ENCODE results near the gene ACADS.

GRCh38 chr12:120708651-120709050 is 17.0 kb upstream of the ACADS start:
- TF ChIP-seq POLR2A (IDR thresholded peaks at IDR 0.05; ENCODE audit: low read depth, low read length) (no peak), POLR2AphosphoS5 (IDR thresholded peaks at IDR 0.05; ENCODE audit: low read depth, low read length) (no peak), SPI1 (IDR thresholded peaks at IDR 0.05; ENCODE audit: low read depth, low read length) (no peak), TAF1 (IDR thresholded peaks at IDR 0.05; ENCODE audit: low read depth, low read length) (no peak), PAX5 (IDR thresholded peaks at IDR 0.05; ENCODE audit: insufficient read depth, low read length, severe bottlenecking) (no peak), POU2F2 (IDR thresholded peaks at IDR 0.05; ENCODE audit: low read depth, low read length) (no peak)
